OCI-LY7 (cell line): ENCODE results near the gene USP24. TPM values are rescaled to one million over a fixed set of nuclear protein-coding genes. Genes with fewer than 3 reads are reported as not detected.

ENCODE experiments used
- BruUV-seq: library from RNA; stranded (reverse); fragments of 400-500 nt; replicated peaks from 2 replicates; lab custom pipeline; 2021; lab: Mats Ljungman, UMichigan
- CTCF ChIA-PET: fragments of 300-600 bp; sonication (Branson Sonifier 250); formaldehyde crosslinking; loops from one replicate; lab custom pipeline; 2022; ENCODE audit warnings: antibody characterized with exemption; ENCODE audit not compliant: unreplicated experiment; lab: Charles Lee
- POLR2A ChIA-PET: fragments of 300-600 bp; sonication (Branson Sonifier 250); formaldehyde crosslinking; loops from one replicate; lab custom pipeline; 2022; ENCODE audit warnings: antibody characterized with exemption; lab: Charles Lee
- DNase-seq: peaks from one replicate; pipeline ENCODE4 v3.0.0-alpha.2; 2015; ENCODE audit warnings: low spot score
- H2AFZ ChIP-seq: fragments of 200-600 bp; sonication (generic), shearing (Covaris generic); 2 replicates; pipeline ENCODE4 v1.6.1; 2014; ENCODE audit warnings: mild to moderate bottlenecking, antibody characterized with exemption, low read length, moderate library complexity
- H3K27ac ChIP-seq: fragments of 200-600 bp; sonication (generic); 2 replicates; pipeline ENCODE4 v1.5.1; 2014; ENCODE audit warnings: mixed run types, low read depth, mild to moderate bottlenecking, moderate library complexity, low read length, inconsistent platforms; ENCODE audit not compliant: poor library complexity, severe bottlenecking
- H3K36me3 ChIP-seq: fragments of 200-600 bp; sonication (generic); 2 replicates; pipeline ENCODE4 v1.6.1; 2014; ENCODE audit warnings: mild to moderate bottlenecking, antibody characterized with exemption, low read length, moderate library complexity, mixed read lengths; ENCODE audit not compliant: insufficient read depth
- H3K4me1 ChIP-seq: fragments of 200-600 bp; sonication (generic); 2 replicates; pipeline ENCODE4 v1.5.1; 2014; ENCODE audit warnings: mild to moderate bottlenecking, low read length; ENCODE audit not compliant: insufficient read depth, poor library complexity, severe bottlenecking
- H3K4me2 ChIP-seq: fragments of 200-600 bp; sonication (generic); 2 replicates; pipeline ENCODE4 v1.6.1; 2014; ENCODE audit warnings: mild to moderate bottlenecking, low read length
- H3K4me3 ChIP-seq: fragments of 200-600 bp; sonication (generic); 2 replicates; pipeline ENCODE4 v1.5.1; 2014; ENCODE audit warnings: mild to moderate bottlenecking, low read depth, low read length; ENCODE audit not compliant: poor library complexity, severe bottlenecking
- H3K79me2 ChIP-seq: fragments of 200-600 bp; sonication (generic); 2 replicates; pipeline ENCODE4 v1.6.1; 2016; ENCODE audit warnings: low read depth, mild to moderate bottlenecking, low read length, moderate library complexity, mixed read lengths; ENCODE audit not compliant: insufficient read depth
- H3K9me2 ChIP-seq: fragments of 200-600 bp; sonication (generic); 2 replicates; pipeline ENCODE4 v1.6.1; 2016; ENCODE audit warnings: mild to moderate bottlenecking, low read length, mixed read lengths; ENCODE audit not compliant: insufficient read depth
- H3K9me3 ChIP-seq: fragments of 200-600 bp; sonication (generic); 2 replicates; pipeline ENCODE4 v1.6.1; 2014; ENCODE audit warnings: mild to moderate bottlenecking, mixed run types, low read length, mixed read lengths
- H4K20me1 ChIP-seq: fragments of 200-600 bp; sonication (generic); 2 replicates; pipeline ENCODE4 v1.6.1; 2014; ENCODE audit warnings: mild to moderate bottlenecking, antibody characterized with exemption, low read length, moderate library complexity, mixed read lengths; ENCODE audit not compliant: insufficient read depth
- EZH2phosphoT487 ChIP-seq: fragments of 200-600 bp; sonication (generic); IDR thresholded peaks from 2 replicates; pipeline ENCODE4 v1.6.1; 2018; ENCODE audit warnings: low read depth, borderline replicate concordance, mild to moderate bottlenecking, mixed run types, antibody characterized with exemption, low read length, moderate library complexity, mixed read lengths
- intact Hi-C: fragments of 100-400 bp; cut with micrococcal nuclease; formaldehyde crosslinking; loops from one replicate; pipeline ENCODE4 v1.10.0; 2022; ENCODE audit not compliant: unreplicated experiment
- total RNA-seq, 2 experiments: library from RNA; depleted of rRNA in 1 of 2; stranded (reverse); fragments of >200 nt in 1 of 2; shearing (Covaris generic) in 1 of 2; gene quantifications; 2 replicates each; pipeline ENCODE4 v1.2.3, GENCODE V29; 2014 to 2022
- TF ChIP-seq, protein P1 (sequence below): fragments of 200-600 bp; sonication (generic); conservative IDR thresholded peaks from 2 replicates; pipeline ENCODE4 v1.5.1; 2014; ENCODE audit warnings: mild to moderate bottlenecking, antibody characterized with exemption, low read length, moderate library complexity, mixed read lengths

Gene USP24
- total RNA-seq, 2 experiments from 2014 or later, result 35.1 to 46.3 TPM

DNA sequence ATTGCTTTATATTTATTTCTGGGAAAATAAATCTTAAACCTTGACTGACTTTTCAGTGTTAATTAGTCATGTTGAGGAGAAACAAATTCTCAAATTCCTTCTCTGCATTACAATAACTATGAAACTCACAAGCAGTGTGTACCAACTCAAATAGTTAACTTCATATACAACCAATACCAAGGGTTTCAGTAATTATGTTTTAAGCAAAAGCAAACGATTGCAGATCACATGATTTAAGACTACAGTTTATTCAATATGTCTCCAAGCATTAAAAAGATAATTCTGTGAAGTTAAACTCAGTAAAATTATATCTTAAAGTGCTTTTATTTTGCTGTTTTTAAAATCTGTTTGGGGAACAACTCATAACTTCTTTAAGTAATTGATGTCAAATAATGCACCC lies 147.2 kb downstream of the USP24 start:
- CTCF ChIA-PET, result no interaction called here

DNA sequence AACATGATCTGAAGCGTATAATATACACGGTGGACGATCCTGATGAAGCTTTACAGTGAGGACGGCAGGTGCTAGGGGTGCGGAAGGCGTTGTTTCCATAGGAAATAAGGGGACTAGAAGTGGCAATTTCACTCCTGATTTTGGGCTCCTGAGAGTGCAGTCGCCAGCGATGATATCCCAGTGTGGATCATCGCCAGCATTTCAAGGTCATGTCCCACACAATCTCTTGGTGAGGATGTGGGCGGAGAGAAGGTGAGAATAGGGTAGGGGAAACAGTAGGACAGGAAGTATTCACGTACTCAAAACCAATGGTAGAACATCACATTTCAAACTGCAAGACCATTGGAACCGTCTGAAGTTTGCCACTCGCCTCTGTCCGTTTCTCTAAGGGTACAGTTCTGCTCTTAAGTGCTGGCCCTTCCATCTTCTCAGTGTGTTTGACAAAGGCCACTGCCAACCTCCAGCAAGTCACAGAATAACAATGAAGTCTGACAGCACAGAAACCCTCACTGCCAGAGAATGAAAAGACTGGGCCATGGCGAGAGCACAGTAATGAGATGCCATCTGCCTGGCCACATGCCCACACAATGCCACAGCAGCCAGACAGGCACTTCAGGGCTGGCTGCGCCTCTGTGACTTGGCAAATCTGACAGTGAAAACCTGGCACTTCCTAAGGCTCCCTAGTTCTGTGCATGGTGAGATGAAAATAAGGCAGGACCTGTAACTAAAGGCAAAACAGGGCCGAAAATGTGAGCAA lies 148.0 kb downstream of the USP24 start:
- TF ChIP-seq, protein P1, sequence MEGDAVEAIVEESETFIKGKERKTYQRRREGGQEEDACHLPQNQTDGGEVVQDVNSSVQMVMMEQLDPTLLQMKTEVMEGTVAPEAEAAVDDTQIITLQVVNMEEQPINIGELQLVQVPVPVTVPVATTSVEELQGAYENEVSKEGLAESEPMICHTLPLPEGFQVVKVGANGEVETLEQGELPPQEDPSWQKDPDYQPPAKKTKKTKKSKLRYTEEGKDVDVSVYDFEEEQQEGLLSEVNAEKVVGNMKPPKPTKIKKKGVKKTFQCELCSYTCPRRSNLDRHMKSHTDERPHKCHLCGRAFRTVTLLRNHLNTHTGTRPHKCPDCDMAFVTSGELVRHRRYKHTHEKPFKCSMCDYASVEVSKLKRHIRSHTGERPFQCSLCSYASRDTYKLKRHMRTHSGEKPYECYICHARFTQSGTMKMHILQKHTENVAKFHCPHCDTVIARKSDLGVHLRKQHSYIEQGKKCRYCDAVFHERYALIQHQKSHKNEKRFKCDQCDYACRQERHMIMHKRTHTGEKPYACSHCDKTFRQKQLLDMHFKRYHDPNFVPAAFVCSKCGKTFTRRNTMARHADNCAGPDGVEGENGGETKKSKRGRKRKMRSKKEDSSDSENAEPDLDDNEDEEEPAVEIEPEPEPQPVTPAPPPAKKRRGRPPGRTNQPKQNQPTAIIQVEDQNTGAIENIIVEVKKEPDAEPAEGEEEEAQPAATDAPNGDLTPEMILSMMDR, result no peak
- no peak for TF ChIP-seq EZH2phosphoT487
- CTCF ChIA-PET, result no interaction called here
- H4K20me1 ChIP-seq, result no peaks in the 10 kb centered on the region
- H3K4me3 ChIP-seq, result no peak overlapping the region
- no peak overlapping the region for H3K4me2 ChIP-seq
- H3K36me3 ChIP-seq, result peaks cover 48% of the 10 kb centered on the region
- DNase-seq, result no peak
- H3K9me2 ChIP-seq, result no peaks in the 10 kb centered on the region
- no peaks in the 10 kb centered on the region for H3K79me2 ChIP-seq
- H3K9me3 ChIP-seq, result no peaks in the 10 kb centered on the region
- POLR2A ChIA-PET, result no interaction called here
- no TSS peak for BruUV-seq
- no peak overlapping the region for H2AFZ ChIP-seq
- H3K4me1 ChIP-seq, result peaks cover 9% of the 10 kb centered on the region
- intact Hi-C loops, result no loop called here
- H3K27ac ChIP-seq, result no peak overlapping the region

More for the DNA sequence above, 147.2 kb downstream of the USP24 start:
- no peak overlapping the region for H2AFZ ChIP-seq
- DNase-seq, result no peak
- TF ChIP-seq EZH2phosphoT487, result no peak
- TF ChIP-seq, protein P1, result no peak
- peaks cover 56% of the 10 kb centered on the region for H3K36me3 ChIP-seq
- POLR2A ChIA-PET, result no interaction called here
- intact Hi-C loops, result no loop called here
- H3K9me3 ChIP-seq, result no peaks in the 10 kb centered on the region
- H4K20me1 ChIP-seq, result no peaks in the 10 kb centered on the region
- H3K79me2 ChIP-seq, result no peaks in the 10 kb centered on the region
- H3K4me2 ChIP-seq, result no peak overlapping the region
- no peak overlapping the region for H3K27ac ChIP-seq
- peaks cover 9% of the 10 kb centered on the region for H3K4me1 ChIP-seq
- no peaks in the 10 kb centered on the region for H3K9me2 ChIP-seq
- BruUV-seq, result no TSS peak
- H3K4me3 ChIP-seq, result no peak overlapping the region

DNA sequence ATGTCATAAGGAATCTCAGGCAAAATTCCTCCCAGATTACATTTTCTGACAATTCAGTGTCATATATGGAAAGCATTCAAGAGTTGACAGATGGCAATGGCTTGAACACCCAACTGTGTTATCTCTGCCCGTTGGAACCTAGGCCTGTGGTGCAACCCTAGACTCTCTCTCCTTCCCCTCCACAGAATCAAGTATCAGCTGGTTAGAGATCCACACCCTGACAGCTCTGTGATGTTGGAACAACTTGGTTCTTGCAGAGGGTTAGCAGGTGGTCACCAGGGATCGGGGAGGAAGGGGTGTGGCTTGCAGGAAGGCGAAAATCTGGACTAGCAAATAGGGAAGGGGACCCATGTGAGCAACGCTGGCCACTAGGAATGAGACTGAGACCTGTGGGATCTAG lies 149.5 kb downstream of the USP24 start:
- Histone ChIP-seq H2AFZ (no peak overlapping the region), H3K4me3 (no peak overlapping the region), H3K9me3 (no peaks in the 10 kb centered on the region), H4K20me1 (no peaks in the 10 kb centered on the region), H3K36me3 (peaks cover 33% of the 10 kb centered on the region), H3K4me2 (no peak overlapping the region), H3K79me2 (no peaks in the 10 kb centered on the region), H3K27ac (no peak overlapping the region), H3K4me1 (peaks cover 9% of the 10 kb centered on the region), H3K9me2 (no peaks in the 10 kb centered on the region)
- intact Hi-C loops, result no loop called here
- ChIA-PET POLR2A (no interaction called here), CTCF (no interaction called here)
- no peak for DNase-seq
- no peak for TF ChIP-seq EZH2phosphoT487
- no TSS peak for BruUV-seq
